ENCODE results near the gene PDZD4.
A peak's percentile ranks its signal among the peaks of the same experiment; 100 is the strongest.
"Not testable (repeated sequence)": the region's sequence is repeated elsewhere in the genome, so short reads cannot be mapped to it uniquely, and the experiment has no call there.

PDZD4 gene

GRCh38 chrX:153832728-153833127, 2.4 kb upstream of the PDZD4 start:
- DNase-seq: no peak

GRCh38 chrX:153831429-153832150, 1.2 kb upstream of the PDZD4 start:
- DNase-seq: no peak

DNA sequence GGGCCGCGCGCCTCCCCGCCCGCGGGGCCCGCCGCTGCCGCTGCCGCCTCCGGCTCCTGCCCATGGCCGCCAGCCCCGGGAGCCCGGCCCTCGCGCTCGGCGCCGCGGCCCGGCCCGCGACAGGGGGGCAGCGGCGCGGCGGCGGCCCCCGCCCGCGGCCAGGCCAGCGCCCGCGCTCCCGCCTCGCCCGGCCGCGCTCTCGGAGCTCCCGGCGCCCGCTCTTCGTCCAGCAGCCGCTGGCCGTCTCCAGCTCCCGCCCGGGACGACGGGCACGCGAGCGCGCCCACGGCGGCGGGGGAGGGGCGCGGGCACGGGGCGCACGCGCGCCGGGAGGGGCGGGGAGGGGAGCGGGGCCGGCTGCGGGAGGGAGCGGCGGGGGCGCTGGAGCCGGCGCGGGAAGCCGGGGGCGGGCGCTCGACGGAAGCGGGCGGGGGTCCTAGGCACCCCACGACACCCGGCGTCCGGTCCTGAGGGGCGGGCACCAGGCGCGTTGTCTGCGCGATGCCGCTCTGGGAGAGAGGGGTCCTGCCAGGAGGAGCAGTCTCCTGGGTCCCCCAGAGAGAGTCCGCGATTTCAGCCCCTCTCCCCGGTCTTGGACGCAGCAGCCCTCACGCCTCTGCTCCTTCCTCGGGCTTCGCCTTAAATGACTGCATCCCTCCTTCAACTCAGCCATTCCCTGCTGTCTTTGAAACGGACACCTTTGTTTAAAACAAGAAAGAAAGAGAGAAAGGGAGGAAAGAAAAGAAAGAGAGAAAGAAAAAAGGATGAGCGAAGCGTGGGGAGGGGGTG, 490 bp upstream of the PDZD4 start:
- DNase-seq: no peak

DNA sequence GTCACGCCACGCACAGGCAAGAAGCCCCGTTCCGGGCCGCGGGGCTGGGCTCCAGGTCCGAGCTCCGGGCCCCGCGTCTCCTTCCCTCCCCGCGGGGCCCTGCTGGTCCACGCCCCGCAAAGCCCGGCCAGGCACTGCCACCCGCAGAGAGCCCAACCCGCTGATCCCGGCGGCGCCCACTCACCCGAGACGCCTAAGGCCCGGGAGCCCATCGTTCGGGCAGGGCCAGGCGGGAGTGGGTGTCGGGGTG, 870 bp downstream of the PDZD4 start:
- no peak for DNase-seq

- DNase-seq: no peak
These were observed 1.4 kb downstream of the PDZD4 start for GRCh38 chrX:153828723-153829548.

DNA sequence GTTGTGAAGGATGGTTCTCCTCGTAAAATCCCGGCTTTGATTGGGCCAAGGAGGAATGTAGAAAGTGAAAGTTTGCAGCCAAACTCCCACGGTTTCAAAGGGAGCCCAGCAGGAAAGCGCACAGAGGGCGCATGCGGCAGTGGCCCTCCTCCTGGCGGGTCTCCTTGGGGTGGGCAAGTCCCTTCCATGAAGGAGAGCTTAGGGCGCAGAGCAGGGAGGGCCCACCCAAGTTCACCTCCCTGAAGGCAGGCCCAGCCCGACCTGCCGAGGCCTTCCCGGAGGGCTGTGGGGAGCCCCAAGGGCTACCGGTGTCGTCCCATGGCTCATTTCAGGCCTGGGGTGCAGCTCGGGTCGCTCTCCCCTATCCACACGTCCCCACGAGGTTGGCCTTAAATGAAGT, 2.0 kb downstream of the PDZD4 start:
- no peak for DNase-seq

GRCh38 chrX:153827903-153828302, 2.4 kb downstream of the PDZD4 start:
- DNase-seq: no peak

- no peak for DNase-seq
These were observed 3.3 kb downstream of the PDZD4 start for GRCh38 chrX:153827016-153827415.

- no peak for DNase-seq
These were observed 5.3 kb downstream of the PDZD4 start for GRCh38 chrX:153825042-153825441.

GRCh38 chrX:153824348-153824747, 6.0 kb downstream of the PDZD4 start:
- DNase-seq: no peak

DNA sequence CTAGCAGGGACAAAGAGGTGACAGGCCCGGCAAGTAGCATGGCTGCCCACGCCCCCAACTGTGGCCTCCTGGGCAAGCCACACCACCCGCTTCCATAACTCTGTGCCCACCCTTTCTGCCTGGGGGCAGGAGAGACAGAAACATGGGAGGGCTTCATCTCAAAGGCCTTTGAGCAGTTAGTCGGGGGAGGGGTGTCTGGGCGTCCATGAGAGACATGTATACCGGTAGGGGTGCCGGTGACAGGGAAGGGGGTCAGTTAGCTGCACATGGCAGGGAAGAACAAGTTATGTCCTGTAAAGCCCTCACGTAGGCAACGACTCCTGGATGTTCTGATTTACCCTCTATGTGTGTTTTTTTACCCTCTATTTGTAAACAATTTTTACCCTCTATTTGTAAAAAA, 9.3 kb downstream of the PDZD4 start:
- DNase-seq: no peak

DNA sequence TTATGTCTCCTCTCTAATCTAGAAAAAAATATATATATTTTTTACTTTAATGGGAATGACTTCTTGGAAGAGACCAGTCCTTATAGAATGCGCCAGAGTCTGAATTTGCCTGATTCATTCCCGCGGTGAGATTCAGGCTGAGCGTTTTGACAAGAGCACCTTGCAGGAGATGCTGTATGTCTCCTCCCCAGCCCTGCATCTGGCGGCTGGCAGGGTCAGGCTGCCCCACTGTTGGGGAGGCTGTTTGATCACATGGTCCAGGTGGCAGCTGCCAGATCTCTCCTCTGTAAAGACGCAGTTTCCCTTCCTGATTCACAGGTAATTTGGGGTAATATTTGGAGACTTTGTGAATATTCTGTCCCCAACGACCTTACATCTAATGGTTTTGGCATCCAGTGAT, 9.7 kb downstream of the PDZD4 start:
- no peak for DNase-seq

DNA sequence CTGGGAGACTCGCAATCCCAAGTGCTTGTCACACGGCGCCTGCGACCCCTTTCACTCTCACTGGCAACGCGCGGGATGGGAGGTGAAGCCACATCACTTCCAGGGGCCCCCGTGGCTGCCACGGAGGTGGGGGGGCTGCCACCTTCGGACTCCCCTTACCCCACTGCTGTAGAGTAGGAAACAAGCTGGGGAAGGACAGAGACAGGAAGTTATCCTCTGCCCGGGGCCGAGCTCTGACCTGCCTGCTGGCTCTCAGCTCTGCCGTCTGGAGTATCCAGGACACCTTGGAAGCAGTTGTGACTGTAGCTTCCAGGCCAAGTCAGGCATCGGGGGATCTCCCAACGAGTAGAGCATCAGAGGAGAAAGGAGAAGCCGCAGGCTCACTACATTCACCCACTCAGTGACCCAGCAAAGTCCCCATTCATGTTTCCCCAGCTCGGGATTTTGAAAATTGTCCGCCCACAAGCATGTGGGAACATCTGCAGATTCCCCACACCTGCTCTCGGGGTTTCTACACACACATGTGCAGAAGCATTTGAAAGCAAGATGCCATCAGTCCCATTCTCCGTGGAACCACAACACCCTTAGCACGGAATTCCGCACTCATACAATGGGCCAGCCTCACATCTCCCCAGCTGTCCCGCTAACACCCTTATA, 10.8 kb downstream of the PDZD4 start:
- DNase-seq: no peak

DNA sequence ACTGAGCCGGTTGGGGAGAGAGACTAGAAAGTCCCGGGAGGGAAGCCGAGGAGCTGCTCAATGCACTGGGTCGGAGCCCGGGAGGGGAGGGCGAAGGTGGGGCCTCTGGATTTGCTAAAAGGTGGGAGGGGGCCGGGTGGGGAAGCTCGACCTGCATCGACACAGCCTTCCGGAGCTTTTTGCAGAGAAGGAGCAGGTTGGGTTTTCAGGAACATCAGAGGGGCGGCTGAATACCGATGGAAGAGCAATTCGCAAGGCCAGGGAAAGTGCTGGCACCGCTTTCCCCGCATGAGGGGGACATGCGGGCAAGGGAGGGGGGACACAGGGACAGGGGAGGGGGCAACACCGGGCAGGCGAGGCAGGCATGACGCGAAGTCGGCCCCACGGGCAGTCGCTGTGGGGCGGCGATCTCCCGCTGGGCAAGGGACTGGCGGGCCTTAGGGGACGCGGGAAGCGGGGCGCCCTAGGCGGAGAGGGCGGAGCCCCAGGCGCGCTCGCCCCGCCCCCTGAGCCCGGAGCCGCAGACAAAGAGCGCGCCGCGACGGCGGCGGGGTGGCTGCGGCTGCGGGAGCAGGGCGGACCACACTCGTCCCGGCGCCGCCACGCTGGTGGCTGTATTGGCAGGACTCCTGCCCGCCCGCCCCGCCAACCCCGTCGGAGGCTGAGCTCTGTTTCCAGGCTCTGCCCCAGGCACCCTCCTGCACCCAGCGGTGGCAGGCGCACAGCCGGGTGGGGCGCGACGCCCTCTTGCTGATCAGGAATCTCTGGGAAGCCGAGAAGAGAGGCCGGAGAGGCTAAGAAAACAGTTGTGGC, 11.6 kb downstream of the PDZD4 start:
- DNase-seq: peak; percentile 51

GRCh38 chrX:153818064-153818463, 12.3 kb downstream of the PDZD4 start:
- not testable (repeated sequence) for DNase-seq

DNA sequence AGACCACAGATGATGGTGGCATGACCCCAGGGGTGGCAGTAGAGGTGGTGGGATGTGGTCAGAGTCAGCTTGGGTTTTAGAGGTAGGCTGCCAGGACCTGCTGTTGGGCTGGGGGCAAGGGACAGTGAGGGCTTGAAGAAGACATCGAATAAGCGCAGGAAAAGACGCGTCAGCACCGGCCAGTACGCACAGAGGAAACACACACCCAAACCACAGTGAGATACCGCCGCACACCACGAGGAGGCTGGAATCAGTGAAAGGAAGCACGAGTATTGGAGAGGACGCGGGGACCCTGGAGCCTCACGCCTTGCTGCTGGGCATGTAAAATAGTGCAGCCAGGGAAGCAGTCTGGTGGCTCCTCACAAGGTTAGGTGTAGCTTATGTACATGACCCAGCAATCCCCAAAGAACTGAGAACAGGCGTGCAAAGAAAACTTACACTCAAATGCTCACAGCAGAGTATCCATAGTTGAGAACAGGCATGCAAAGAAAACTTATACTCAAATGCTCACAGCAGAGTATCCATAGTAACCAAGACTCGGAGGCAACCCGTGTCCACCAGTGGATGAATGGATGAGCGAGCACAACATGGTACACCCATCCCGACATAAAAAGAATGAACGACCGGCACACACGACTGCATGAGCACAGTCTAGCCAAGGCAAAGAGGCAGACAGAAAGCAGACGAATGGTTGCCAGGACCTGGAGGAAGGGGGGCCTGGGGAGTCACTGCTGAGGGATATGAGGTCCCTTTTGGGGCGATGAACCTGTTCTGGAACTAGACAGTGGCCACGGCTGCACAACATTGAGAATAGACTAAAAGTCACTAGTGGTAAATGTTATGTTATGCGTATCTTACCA, 13.3 kb downstream of the PDZD4 start:
- no peak for DNase-seq

- DNase-seq: no peak
These were observed 15.6 kb downstream of the PDZD4 start for GRCh38 chrX:153814591-153815315.

GRCh38 chrX:153813161-153813560, 17.2 kb downstream of the PDZD4 start:
- no peak for DNase-seq

GRCh38 chrX:153812220-153812619, 18.1 kb downstream of the PDZD4 start:
- no peak for DNase-seq

DNA sequence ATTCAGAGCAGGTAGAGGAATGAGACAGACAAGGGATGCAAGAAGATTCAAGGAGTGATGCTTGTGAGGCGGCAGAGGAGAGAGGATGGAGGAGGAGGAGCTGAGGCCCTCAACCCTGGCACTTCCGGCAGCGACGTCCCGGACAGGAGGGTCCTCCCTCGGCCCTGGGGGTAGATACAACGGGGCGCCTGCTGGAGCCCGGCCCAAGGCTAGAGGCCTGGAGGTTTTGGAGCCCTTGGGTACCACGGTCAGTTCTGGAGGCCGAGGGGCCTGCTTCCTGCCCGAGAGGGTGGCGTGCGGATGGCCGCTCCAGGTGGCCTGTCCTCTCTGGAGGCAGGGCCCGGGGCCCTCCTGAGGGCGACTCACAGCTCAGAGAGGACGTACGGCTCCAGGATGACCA, 22.4 kb downstream of the PDZD4 start:
- DNase-seq: no peak
